ENCODE measurements around the gene SYCP2L. TPM values are rescaled to one million over a fixed set of nuclear protein-coding genes. Genes with fewer than 3 reads are reported as not detected.

The SYCP2L gene
- total and polyA plus RNA-seq, 8 donors, result 1.1 to 2.3 (median 1.4) TPM

- Histone ChIP-seq H3K4me3 (no peak overlapping the region), H3K27me3 (no peaks in the 10 kb centered on the region), H3K27ac (no peak overlapping the region), H3K9me3 (no peaks in the 10 kb centered on the region), H3K4me1 (peaks cover 0 to 13% (median 12%) of the 10 kb centered on the region in 3 donors), H3K36me3 (no peaks in the 10 kb centered on the region)
- TF ChIP-seq CTCF (IDR thresholded peaks at IDR 0.05), result no peak
- 80 to 84% methylated on average over 5 of the region's 5 CpGs for WGBS, 2 donors
- DNase-seq (no peak), FAIRE-seq (no peak), ATAC-seq (no peak)
- intact Hi-C loops (cut with DNase I), result no loop called here
These were observed 126.3 kb downstream of the SYCP2L start for GRCh38 chr6:11012976-11013720.

- DNase-seq (no peak), FAIRE-seq (no peak)
- 70 to 77% methylated on average over 3 of the region's 3 CpGs for WGBS, 2 donors
These were observed 126.8 kb downstream of the SYCP2L start for GRCh38 chr6:11013721-11014070.

GRCh38 chr6:11015102-11015501, 128.2 kb downstream of the SYCP2L start:
- Histone ChIP-seq H3K4me1 (peaks cover 0 to 13% (median 12%) of the 10 kb centered on the region in 3 donors), H3K36me3 (no peaks in the 10 kb centered on the region), H3K4me3 (no peak overlapping the region), H3K27me3 (no peaks in the 10 kb centered on the region), H3K9me3 (no peaks in the 10 kb centered on the region), H3K27ac (no peak overlapping the region)
- FAIRE-seq, result no peak
- TF ChIP-seq CTCF (IDR thresholded peaks at IDR 0.05), result no peak
- DNase-seq, result no peak
- intact Hi-C loops (cut with DNase I), result no loop called here
- ATAC-seq, result no peak

More at GRCh38 chr6:11013721-11014070, 126.8 kb downstream of the SYCP2L start:
- Histone ChIP-seq H3K27me3 (no peaks in the 10 kb centered on the region), H3K9me3 (no peaks in the 10 kb centered on the region), H3K4me1 (peaks cover 0 to 13% (median 12%) of the 10 kb centered on the region in 3 donors), H3K36me3 (no peaks in the 10 kb centered on the region), H3K27ac (no peak overlapping the region), H3K4me3 (no peak overlapping the region)
- no peak for TF ChIP-seq CTCF (IDR thresholded peaks at IDR 0.05)
- intact Hi-C loops (cut with DNase I), result no loop called here
- ATAC-seq, result no peak

- FAIRE-seq (no peak), ATAC-seq (no peak), DNase-seq (no peak)
- no peak for TF ChIP-seq CTCF (IDR thresholded peaks at IDR 0.05)
- H3K36me3 ChIP-seq, result no peaks in the 10 kb centered on the region
- H3K9me3 ChIP-seq, result no peaks in the 10 kb centered on the region
- WGBS, 2 donors, result 33 to 71% methylated on average over 1 of the region's 1 CpG
- H3K27me3 ChIP-seq, result no peaks in the 10 kb centered on the region
- H3K4me1 ChIP-seq, result peaks cover 0 to 10% (median 9%) of the 10 kb centered on the region in 3 donors
- H3K27ac ChIP-seq, result no peak overlapping the region
- H3K4me3 ChIP-seq, result no peak overlapping the region
- intact Hi-C loops (cut with DNase I), result no loop called here
These were observed 129.6 kb downstream of the SYCP2L start for GRCh38 chr6:11016452-11016851.

GRCh38 chr6:11017090-11017489, 130.2 kb downstream of the SYCP2L start:
- no peak overlapping the region for H3K4me3 ChIP-seq
- WGBS, 2 donors, result 93% methylated on average over 3 of the region's 3 CpGs
- FAIRE-seq (no peak), ATAC-seq (no peak), DNase-seq (no peak)
- no peaks in the 10 kb centered on the region for H3K36me3 ChIP-seq
- H3K27ac ChIP-seq, result no peak overlapping the region
- no peaks in the 10 kb centered on the region for H3K9me3 ChIP-seq
- peaks cover 0 to 6% (median 4%) of the 10 kb centered on the region in 3 donors for H3K4me1 ChIP-seq
- intact Hi-C loops (cut with DNase I), result no loop called here
- no peak for TF ChIP-seq CTCF (IDR thresholded peaks at IDR 0.05)
- no peaks in the 10 kb centered on the region for H3K27me3 ChIP-seq

Data from pancreas (tissue), 10 donors.